ENCODE results near the gene PLEKHG1.

GRCh38 chr6:150613269-150613668 is 13.6 kb downstream of the PLEKHG1 start:
- TF ChIP-seq EP300 (IDR thresholded peaks at IDR 0.05) = no peak
- no peak for TF ChIP-seq POLR2AphosphoS5 (IDR thresholded peaks at IDR 0.05)
- no peak for TF ChIP-seq POLR2A (IDR thresholded peaks at IDR 0.05)

All from sigmoid colon (tissue), 4 donors.